HFFc6 (cell line): ENCODE data around the gene STK11IP. TPM values are rescaled to one million over a fixed set of nuclear protein-coding genes. Genes with fewer than 3 reads are reported as not detected.

Experiments
- DNase-seq: peaks from one replicate; pipeline ENCODE4 v3.0.0-alpha.2; 2018
- H3K27ac Mint-ChIP-seq: 2 replicates; pipeline ENCODE4 v1.8.0; 2020; ENCODE audit warnings: mild to moderate bottlenecking, mixed read lengths
- H3K27me3 Mint-ChIP-seq: 2 replicates; pipeline ENCODE4 v1.8.0; 2021; ENCODE audit warnings: mild to moderate bottlenecking, moderate library complexity, mixed read lengths; ENCODE audit not compliant: insufficient read depth
- H3K36me3 Mint-ChIP-seq: 2 replicates; pipeline ENCODE4 v1.8.0; 2021; ENCODE audit warnings: low read depth, mixed read lengths
- H3K4me1 Mint-ChIP-seq: 2 replicates; pipeline ENCODE4 v1.8.0; 2020; ENCODE audit warnings: low read depth, mixed read lengths
- H3K4me3 Mint-ChIP-seq: 2 replicates; pipeline ENCODE4 v1.8.0; 2020; ENCODE audit warnings: mild to moderate bottlenecking, moderate library complexity, mixed read lengths
- H3K9me3 Mint-ChIP-seq: 2 replicates; pipeline ENCODE4 v1.8.0; 2020; ENCODE audit warnings: mild to moderate bottlenecking, mixed read lengths
- CTCF ChIP-seq: fragments of 200-600 bp; sonication (generic); IDR thresholded peaks from 2 replicates; pipeline ENCODE4 v1.5.0; 2021; ENCODE audit warnings: antibody characterized with exemption, mild to moderate bottlenecking
- total RNA-seq, 6 experiments: library from RNA; stranded (reverse); fragmentation: NEBNext Ultra II Directional; extraction: Animal tissue kit (Norgen Biotek cat#: 25700); gene quantifications; 2 replicates in 1 of 6; 3 replicates in 5 of 6; pipeline ENCODE4 v1.2.3, GENCODE V29; 2021

The STK11IP gene
- total RNA-seq, 6 experiments from 2014 or later = 17.4 to 21.5 (median 18.9) TPM

GRCh38 chr2:219552382-219553167, 45.1 kb upstream of the STK11IP start:
- no peak for TF ChIP-seq CTCF
- Mint-ChIP-seq H3K9me3 (no peaks in the 10 kb centered on the region), H3K4me3 (peak overlapping the region; percentile 84), H3K27ac (no peak overlapping the region), H3K27me3 (no peaks in the 10 kb centered on the region; the same call in none of the 2 replicates), H3K4me1 (peaks cover 6% of the 10 kb centered on the region; the same call in 1 of the 2 replicates), H3K36me3 (no peaks in the 10 kb centered on the region)
- DNase-seq = peak; percentile 48

GRCh38 chr2:219553168-219553417, 44.6 kb upstream of the STK11IP start:
- peak overlapping the region; percentile 26; the same call in 1 of the 2 replicates for H3K4me3 Mint-ChIP-seq
- H3K4me1 Mint-ChIP-seq = peaks cover 6% of the 10 kb centered on the region; the same call in 1 of the 2 replicates
- H3K9me3 Mint-ChIP-seq = no peaks in the 10 kb centered on the region
- H3K36me3 Mint-ChIP-seq = no peaks in the 10 kb centered on the region
- no peaks in the 10 kb centered on the region; the same call in none of the 2 replicates for H3K27me3 Mint-ChIP-seq
- H3K27ac Mint-ChIP-seq = no peak overlapping the region
- no peak for DNase-seq
- TF ChIP-seq CTCF = no peak

GRCh38 chr2:219553463-219553963, 44.1 kb upstream of the STK11IP start:
- Mint-ChIP-seq H3K27me3 (no peaks in the 10 kb centered on the region; the same call in none of the 2 replicates), H3K4me1 (peaks cover 6% of the 10 kb centered on the region; the same call in 1 of the 2 replicates), H3K27ac (no peak overlapping the region), H3K4me3 (peak overlapping the region; percentile 26; the same call in 1 of the 2 replicates), H3K36me3 (no peaks in the 10 kb centered on the region), H3K9me3 (no peaks in the 10 kb centered on the region)
- DNase-seq = no peak
- TF ChIP-seq CTCF = no peak

- Mint-ChIP-seq H3K4me1 (peaks cover 6% of the 10 kb centered on the region), H3K9me3 (no peaks in the 10 kb centered on the region), H3K27me3 (no peaks in the 10 kb centered on the region; the same call in none of the 2 replicates), H3K4me3 (no peak overlapping the region), H3K36me3 (no peaks in the 10 kb centered on the region), H3K27ac (no peak overlapping the region)
- DNase-seq = no peak
- no peak for TF ChIP-seq CTCF
Observed at GRCh38 chr2:219554350-219554749, 43.3 kb upstream of the STK11IP start.

- Mint-ChIP-seq H3K27ac (no peak overlapping the region), H3K27me3 (no peaks in the 10 kb centered on the region; the same call in none of the 2 replicates), H3K4me1 (peaks cover 9% of the 10 kb centered on the region), H3K36me3 (no peaks in the 10 kb centered on the region), H3K9me3 (no peaks in the 10 kb centered on the region), H3K4me3 (no peak overlapping the region)
- no peak for DNase-seq
- no peak for TF ChIP-seq CTCF
Observed at GRCh38 chr2:219555956-219556355, 41.7 kb upstream of the STK11IP start.
